Measurements from ENCODE around the gene PDP2. TPM values are rescaled to one million over a fixed set of nuclear protein-coding genes. Genes with fewer than 3 reads are reported as not detected.
A peak's percentile ranks its signal among the peaks of the same experiment; 100 is the strongest.

PDP2 gene
- total RNA-seq, 2 experiments from 2014 or later = 3.3 to 5.9 TPM

GRCh38 chr16:66871840-66872239 lies 8.5 kb upstream of the PDP2 start:
- ChIA-PET CTCF (interaction anchor here (1.7 to 3.7 kb wide), 2 partner anchors 11 to 41 kb away, joined by 5 to 39 read pairs; partner anchors contain the start of gene NAE1), POLR2A (interaction anchor here (0.6 to 0.7 kb wide), 2 partner anchors 44 to 313 kb away, joined by 3 read pairs; no protein-coding TSS in a partner anchor)
- H3K27ac Mint-ChIP-seq = no peak overlapping the region
- ATAC-seq (ENCODE audit: poor library complexity) (no peak), DNase-seq (no peak)
- intact Hi-C loops (cut with DNase I, micrococcal nuclease) = loop anchor here in 1 of 2 experiments (2.0 to 5.0 kb wide), 2 partner anchors 310 to 465 kb away; no protein-coding TSS in a partner anchor
- Histone ChIP-seq H3K9me3 (ENCODE audit: control insufficient read depth in 1 of 2, insufficient read depth in 1 of 2, low read length in 2 of 2) (no peaks in the 10 kb centered on the region), H3K27ac (ENCODE audit: low read depth in 1 of 2, low read length in 2 of 2) (no peak overlapping the region), H3K36me3 (ENCODE audit: insufficient read depth, low read length) (no peaks in the 10 kb centered on the region), H3K4me1 (ENCODE audit: insufficient read depth, low read length) (peaks cover 32% of the 10 kb centered on the region), H3K4me3 (ENCODE audit: low read length) (no peak overlapping the region), H3K27me3 (ENCODE audit: control insufficient read depth in 1 of 2, insufficient read depth in 2 of 2, low read length in 2 of 2) (no peaks in the 10 kb centered on the region)
- no peaks in the 10 kb centered on the region for H3K27me3 Mint-ChIP-seq
- no peak overlapping the region for H3K4me3 Mint-ChIP-seq
- TF ChIP-seq CTCF (IDR thresholded peaks at IDR 0.05) = no peak
- no peaks in the 10 kb centered on the region for H3K9me3 Mint-ChIP-seq
- no peaks in the 10 kb centered on the region for H3K36me3 Mint-ChIP-seq (ENCODE audit: low read depth)
- H3K4me1 Mint-ChIP-seq (ENCODE audit: low read depth) = peaks cover 19% of the 10 kb centered on the region

GRCh38 chr16:66872559-66872942 lies 7.8 kb upstream of the PDP2 start:
- no peaks in the 10 kb centered on the region for H3K36me3 Mint-ChIP-seq (ENCODE audit: low read depth)
- Histone ChIP-seq H3K36me3 (ENCODE audit: insufficient read depth, low read length) (no peaks in the 10 kb centered on the region), H3K4me1 (ENCODE audit: insufficient read depth, low read length) (peaks cover 31% of the 10 kb centered on the region), H3K9me3 (ENCODE audit: control insufficient read depth in 1 of 2, insufficient read depth in 1 of 2, low read length in 2 of 2) (no peaks in the 10 kb centered on the region), H3K4me3 (ENCODE audit: low read length) (peak overlapping the region; percentile 57), H3K27me3 (ENCODE audit: control insufficient read depth in 1 of 2, insufficient read depth in 2 of 2, low read length in 2 of 2) (no peaks in the 10 kb centered on the region), H3K27ac (ENCODE audit: low read depth in 1 of 2, low read length in 2 of 2) (no peak overlapping the region)
- H3K4me1 Mint-ChIP-seq (ENCODE audit: low read depth) = peaks cover 19% of the 10 kb centered on the region
- CTCF ChIA-PET = interaction anchor here (0.6 to 3.7 kb wide), 12 partner anchors 9 to 131 kb away, joined by 3 to 39 read pairs (median 4); partner anchors contain the start of genes NAE1 and RRAD
- peak overlapping the region; percentile 32 for H3K27ac Mint-ChIP-seq
- intact Hi-C loops (cut with DNase I, micrococcal nuclease) = loop anchor here in 1 of 2 experiments (5.0 kb wide), 1 partner anchor 310 kb away; no protein-coding TSS in a partner anchor
- no peaks in the 10 kb centered on the region for H3K9me3 Mint-ChIP-seq
- POLR2A ChIA-PET = interaction anchor here (0.7 to 2.2 kb wide), 4 partner anchors 11 to 379 kb away, joined by 3 to 20 read pairs (median 4); partner anchors contain the start of gene NAE1
- DNase-seq (no peak), ATAC-seq (ENCODE audit: poor library complexity) (no peak)
- H3K4me3 Mint-ChIP-seq = peak overlapping the region; percentile 75
- H3K27me3 Mint-ChIP-seq = no peaks in the 10 kb centered on the region
- no peak for TF ChIP-seq CTCF (IDR thresholded peaks at IDR 0.05)

GRCh38 chr16:66872943-66873684 lies 7.2 kb upstream of the PDP2 start:
- Histone ChIP-seq H3K4me1 (ENCODE audit: insufficient read depth, low read length) (peaks cover 26% of the 10 kb centered on the region), H3K9me3 (ENCODE audit: control insufficient read depth in 1 of 2, insufficient read depth in 1 of 2, low read length in 2 of 2) (no peaks in the 10 kb centered on the region), H3K36me3 (ENCODE audit: insufficient read depth, low read length) (no peaks in the 10 kb centered on the region), H3K4me3 (ENCODE audit: low read length) (peak overlapping the region; percentile 57), H3K27me3 (ENCODE audit: control insufficient read depth in 1 of 2, insufficient read depth in 2 of 2, low read length in 2 of 2) (no peaks in the 10 kb centered on the region), H3K27ac (ENCODE audit: low read depth in 1 of 2, low read length in 2 of 2) (peak overlapping the region in 1 of 2 donors; percentile 24)
- ATAC-seq (ENCODE audit: poor library complexity) (peak; percentile 90), DNase-seq (peak; percentile 75 to 94 (median 82))
- Mint-ChIP-seq H3K9me3 (no peaks in the 10 kb centered on the region), H3K4me3 (peak overlapping the region; percentile 75), H3K27ac (peak overlapping the region; percentile 32), H3K4me1 (ENCODE audit: low read depth) (peaks cover 21% of the 10 kb centered on the region), H3K27me3 (no peaks in the 10 kb centered on the region), H3K36me3 (ENCODE audit: low read depth) (no peaks in the 10 kb centered on the region)
- intact Hi-C loops (cut with DNase I, micrococcal nuclease) = loop anchor here in 1 of 2 experiments (5.0 kb wide), 1 partner anchor 311 kb away; no protein-coding TSS in a partner anchor
- ChIA-PET POLR2A (interaction anchor here (0.7 to 2.2 kb wide), 4 partner anchors 11 to 378 kb away, joined by 3 to 20 read pairs (median 4); partner anchors contain the start of gene NAE1), CTCF (interaction anchor here (0.6 to 3.7 kb wide), 13 partner anchors 8 to 132 kb away, joined by 3 to 39 read pairs (median 5); partner anchors contain the start of genes NAE1 and RRAD)
- TF ChIP-seq CTCF (IDR thresholded peaks at IDR 0.05) = peak; percentile 92

All from CD4-positive, alpha-beta T cell (primary cell).